SIG-M5 treated with dmso at 0.1 percent for 504 hours (cell line): ENCODE results near the gene RPS6KA3.
"Not testable (repeated sequence)": the region's sequence is repeated elsewhere in the genome, so short reads cannot be mapped to it uniquely, and the experiment has no call there.

Experiments
- DNase-seq: peaks from one replicate; lab custom pipeline; 2025; ENCODE audit not compliant: unreplicated experiment; lab: John Stamatoyannopoulos, UW

Gene RPS6KA3

GRCh38 chrX:20224814-20225487 is 41.8 kb downstream of the RPS6KA3 start:
- DNase-seq, result no peak

- DNase-seq, result no peak
These were observed 44.8 kb downstream of the RPS6KA3 start for GRCh38 chrX:20221902-20222301.

GRCh38 chrX:20218836-20219505 is 47.7 kb downstream of the RPS6KA3 start:
- no peak for DNase-seq

- DNase-seq, result no peak
These were observed 48.8 kb downstream of the RPS6KA3 start for GRCh38 chrX:20217906-20218305.

- no peak for DNase-seq
These were observed 49.4 kb downstream of the RPS6KA3 start for GRCh38 chrX:20217271-20217670.

- no peak for DNase-seq
These were observed 51.1 kb downstream of the RPS6KA3 start for GRCh38 chrX:20215565-20215964.

GRCh38 chrX:20212486-20213089 is 54.1 kb downstream of the RPS6KA3 start:
- no peak for DNase-seq

GRCh38 chrX:20211261-20211786 is 55.4 kb downstream of the RPS6KA3 start:
- DNase-seq, result no peak

GRCh38 chrX:20205927-20206708 is 60.6 kb downstream of the RPS6KA3 start:
- no peak for DNase-seq

GRCh38 chrX:20204351-20204750 is 62.4 kb downstream of the RPS6KA3 start:
- no peak for DNase-seq

- DNase-seq, result no peak
These were observed 69.0 kb downstream of the RPS6KA3 start for GRCh38 chrX:20197641-20198210.

GRCh38 chrX:20189171-20189570 is 77.5 kb downstream of the RPS6KA3 start:
- DNase-seq, result no peak

GRCh38 chrX:20181598-20182329 is 84.9 kb downstream of the RPS6KA3 start:
- DNase-seq, result no peak

GRCh38 chrX:20177093-20177492 is 89.6 kb downstream of the RPS6KA3 start:
- DNase-seq, result no peak

- no peak for DNase-seq
These were observed 92.9 kb downstream of the RPS6KA3 start for GRCh38 chrX:20173856-20174255.

- DNase-seq, result no peak
These were observed 93.4 kb downstream of the RPS6KA3 start for GRCh38 chrX:20173313-20173712.

- DNase-seq, result no peak
These were observed 94.8 kb downstream of the RPS6KA3 start for GRCh38 chrX:20171887-20172286.

GRCh38 chrX:20162516-20162915 is 104.2 kb downstream of the RPS6KA3 start:
- DNase-seq, result not testable (repeated sequence)

- no peak for DNase-seq
These were observed 106.8 kb downstream of the RPS6KA3 start for GRCh38 chrX:20159797-20160385.

- no peak for DNase-seq
These were observed 115.0 kb downstream of the RPS6KA3 start for GRCh38 chrX:20151689-20152088.
